GM18861 (cell line): Measurements from ENCODE around the gene ESM1.
"Not testable (repeated sequence)": the region's sequence is repeated elsewhere in the genome, so short reads cannot be mapped to it uniquely, and the experiment has no call there.

ENCODE experiments used
- ATAC-seq: cut with Tn5 transposase; IDR thresholded peaks from one replicate; pipeline ENCODE4 v1.9.1; 2021; ENCODE audit not compliant: unreplicated experiment

Gene ESM1, protein sequence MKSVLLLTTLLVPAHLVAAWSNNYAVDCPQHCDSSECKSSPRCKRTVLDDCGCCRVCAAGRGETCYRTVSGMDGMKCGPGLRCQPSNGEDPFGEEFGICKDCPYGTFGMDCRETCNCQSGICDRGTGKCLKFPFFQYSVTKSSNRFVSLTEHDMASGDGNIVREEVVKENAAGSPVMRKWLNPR

GRCh38 chr5:54985301-54986268, at the start of gene ESM1:
TSS of gene ESM1 (minus strand) at chr5:54985593. CDS start at chr5:54985517, 76 bp downstream.
- ATAC-seq = no peak

GRCh38 chr5:55033568-55033967, 48.2 kb upstream of the ESM1 start:
- no peak for ATAC-seq

- no peak for ATAC-seq
Observed at GRCh38 chr5:55031492-55031891, 46.1 kb upstream of the ESM1 start.

- no peak for ATAC-seq
Observed at GRCh38 chr5:55030676-55031369, 45.4 kb upstream of the ESM1 start.

- ATAC-seq = no peak
Observed at GRCh38 chr5:55030220-55030619, 44.8 kb upstream of the ESM1 start.

DNA sequence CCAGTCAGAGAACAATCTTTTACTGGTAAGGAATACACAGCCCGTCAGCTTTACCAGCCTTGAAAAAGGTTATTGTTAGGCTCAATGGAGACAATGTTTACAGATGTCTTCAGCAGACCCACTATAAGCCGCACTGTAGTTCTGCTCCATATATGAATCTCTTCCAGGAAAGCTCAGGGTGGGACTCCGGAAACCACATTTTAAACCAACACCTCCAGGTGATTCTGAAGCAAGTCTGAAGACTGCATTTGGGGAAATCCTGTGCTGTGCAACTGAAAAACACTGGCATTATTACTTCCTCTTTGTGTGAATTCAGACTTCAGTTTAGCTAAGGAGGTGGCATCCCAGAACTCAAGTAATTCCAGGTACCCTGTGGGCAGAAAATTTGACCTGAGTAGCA, 42.2 kb upstream of the ESM1 start:
- no peak for ATAC-seq

DNA sequence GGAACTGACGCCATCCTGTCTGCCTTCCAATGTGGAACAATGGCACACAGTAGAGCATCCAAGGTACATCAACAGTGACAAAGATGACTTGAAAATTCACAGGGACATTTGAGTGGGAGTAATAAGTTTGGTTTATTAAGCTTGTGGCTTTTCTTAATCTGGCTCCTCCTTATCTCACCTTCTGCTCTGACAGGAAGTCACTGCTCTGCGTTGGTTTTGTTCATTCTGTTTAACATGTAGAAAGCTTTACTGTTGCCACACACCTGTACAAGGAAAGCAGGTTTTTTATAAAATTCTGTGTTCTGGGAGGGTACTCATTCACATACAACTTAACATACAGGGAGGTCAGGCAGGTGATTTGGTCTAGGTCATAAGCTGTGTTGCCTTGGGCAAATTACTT, 37.1 kb upstream of the ESM1 start:
- ATAC-seq = no peak

- ATAC-seq = no peak
Observed at GRCh38 chr5:55021821-55022220, 36.4 kb upstream of the ESM1 start.

- ATAC-seq = no peak
Observed at GRCh38 chr5:55021410-55021809, 36.0 kb upstream of the ESM1 start.

GRCh38 chr5:55010149-55010548, 24.8 kb upstream of the ESM1 start:
- not testable (repeated sequence) for ATAC-seq

- ATAC-seq = no peak
Observed at GRCh38 chr5:55004729-55005128, 19.3 kb upstream of the ESM1 start.

DNA sequence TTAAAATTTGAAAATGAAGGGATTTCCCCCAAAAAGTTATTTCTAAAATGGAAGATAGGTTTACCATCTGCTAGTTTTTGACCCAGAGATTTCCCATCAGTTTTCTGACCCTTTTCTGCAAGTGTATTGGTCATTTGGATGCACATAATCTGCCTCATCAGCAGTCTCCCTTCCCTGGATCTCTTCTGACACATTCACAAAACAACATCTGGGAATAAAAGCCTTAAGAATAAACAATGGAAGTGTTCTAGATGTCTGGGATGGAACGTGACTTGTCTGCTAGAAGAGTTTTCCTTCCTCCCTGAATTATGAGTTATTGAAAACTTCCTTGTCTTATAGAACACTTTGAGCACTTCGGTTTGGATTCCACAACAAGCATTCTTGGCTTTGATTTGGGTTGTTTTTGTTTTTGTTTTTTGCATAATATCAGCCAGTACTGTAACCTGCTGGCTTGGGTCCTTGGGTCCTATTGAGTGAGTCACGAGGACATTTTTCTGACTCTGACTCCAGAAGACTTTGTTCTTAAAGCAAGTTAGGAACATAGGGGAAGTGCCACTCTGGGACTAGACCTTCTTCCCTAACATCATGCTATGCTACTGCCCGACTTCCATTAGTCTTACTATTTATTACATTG, 18.2 kb upstream of the ESM1 start:
- ATAC-seq = no peak

DNA sequence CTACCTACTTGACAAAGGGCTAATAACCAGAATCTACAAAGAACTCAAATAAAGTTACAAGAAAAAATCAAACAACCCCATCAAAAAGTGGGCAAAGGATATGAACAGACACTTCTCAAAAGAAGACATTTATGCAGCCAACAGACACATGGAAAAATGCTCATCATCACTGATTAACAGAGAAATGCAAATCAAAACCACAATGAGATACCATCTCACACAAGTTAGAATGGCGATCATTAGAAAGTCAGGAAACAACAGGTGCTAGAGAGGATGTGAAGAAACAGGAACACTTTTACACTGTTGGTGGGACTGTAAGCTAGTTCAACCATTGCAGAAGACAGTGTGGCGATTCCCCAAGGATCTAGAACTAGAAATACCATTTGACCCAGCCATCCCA, 16.8 kb upstream of the ESM1 start:
- not testable (repeated sequence) for ATAC-seq

DNA sequence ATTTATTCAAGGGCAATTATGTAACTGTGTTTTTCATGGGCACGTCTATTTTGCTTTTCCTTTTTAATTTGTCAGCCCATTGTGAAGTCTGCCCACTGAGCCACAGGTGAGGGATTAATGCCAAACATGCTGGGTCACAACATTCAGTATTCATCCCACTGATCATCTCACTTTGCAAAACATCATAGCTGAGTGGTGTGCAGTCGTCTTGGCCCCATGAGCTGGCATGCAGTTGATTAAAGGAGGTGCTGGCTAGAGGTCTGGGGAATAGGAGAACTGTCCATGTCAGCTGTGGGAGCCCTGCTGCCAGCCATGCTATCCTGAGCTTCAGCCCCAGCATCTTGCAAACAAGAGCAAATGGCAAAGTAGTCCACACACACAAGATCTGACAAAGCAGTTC, 11.7 kb upstream of the ESM1 start:
- no peak for ATAC-seq

GRCh38 chr5:54996466-54996865, 11.1 kb upstream of the ESM1 start:
- no peak for ATAC-seq

DNA sequence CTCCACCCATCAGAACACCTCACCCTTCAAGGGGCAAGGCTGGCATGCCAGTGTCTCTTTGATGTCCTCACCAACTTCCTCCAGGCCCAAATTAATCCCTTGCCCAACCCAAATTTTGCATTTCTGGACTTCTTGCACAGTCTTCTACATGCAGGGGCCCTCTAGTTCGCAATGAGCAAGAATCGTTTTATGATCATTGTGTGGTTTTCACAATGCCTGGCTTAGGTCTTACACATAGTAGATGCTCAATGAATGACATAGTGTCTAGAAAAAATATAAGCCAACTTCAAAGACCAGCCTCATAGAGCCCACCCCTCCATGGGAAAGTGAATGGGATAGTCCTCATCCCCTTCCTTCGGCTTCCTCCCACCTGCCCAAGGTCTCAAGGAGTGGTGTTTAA, 9.8 kb upstream of the ESM1 start:
- ATAC-seq = no peak

DNA sequence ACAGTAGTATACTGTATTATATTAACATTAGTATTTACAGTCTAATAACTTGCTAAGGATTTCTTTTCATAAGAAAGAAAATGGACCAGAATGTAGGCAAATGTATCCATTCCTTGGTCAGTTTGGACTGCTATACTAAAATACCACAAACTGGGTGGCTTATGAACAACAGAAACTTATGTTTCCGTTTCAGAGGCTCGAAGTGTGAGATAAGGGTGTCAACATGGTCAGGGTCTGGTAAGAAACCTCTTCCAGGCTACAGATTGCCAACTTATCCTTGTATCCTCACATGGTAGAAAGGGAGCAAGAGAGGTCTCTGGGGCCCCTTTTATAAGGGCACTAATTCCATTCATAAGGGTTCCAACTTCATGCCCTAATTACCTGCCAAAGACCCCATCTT, 9.2 kb upstream of the ESM1 start:
- ATAC-seq = no peak

DNA sequence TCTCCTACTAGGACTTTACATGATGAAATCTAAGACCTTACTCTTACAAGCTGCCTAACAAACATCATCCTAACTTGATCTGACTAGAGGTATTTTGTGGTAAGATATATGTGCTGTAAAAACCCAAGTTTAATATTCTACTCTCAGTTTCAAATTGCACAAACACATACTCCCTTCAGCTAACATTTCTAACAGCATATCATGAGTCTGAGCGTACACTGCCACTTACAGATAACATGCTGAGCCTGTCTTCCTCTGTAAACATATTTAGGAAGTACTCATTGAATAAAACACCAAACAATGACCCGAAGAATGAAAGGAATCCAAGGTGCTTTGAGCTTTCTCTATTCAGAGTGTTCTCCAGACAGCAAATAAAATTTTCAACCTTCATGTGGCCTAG, 7.9 kb upstream of the ESM1 start:
- ATAC-seq = no peak

- no peak for ATAC-seq
Observed at GRCh38 chr5:54991416-54991815, 6.0 kb upstream of the ESM1 start.

DNA sequence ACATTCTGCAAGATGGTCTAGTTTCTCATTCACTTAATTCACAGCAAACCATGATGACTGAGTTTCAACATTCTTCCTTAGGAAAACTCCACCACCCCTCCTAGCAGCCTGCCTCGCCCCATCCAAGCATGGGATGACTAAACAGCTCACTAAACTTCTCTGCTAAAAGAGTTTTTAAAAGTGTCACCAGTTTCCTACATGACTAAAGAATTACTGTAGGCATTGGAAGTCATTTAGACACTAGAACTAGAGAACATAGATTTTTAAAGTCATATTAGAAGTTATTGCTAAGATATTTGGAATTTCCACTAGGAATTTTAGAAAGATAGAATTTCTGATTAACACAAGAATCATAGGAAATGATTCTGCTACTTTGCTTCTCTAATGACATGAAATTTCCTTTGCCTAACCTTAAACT, 5.5 kb upstream of the ESM1 start:
- ATAC-seq = no peak

DNA sequence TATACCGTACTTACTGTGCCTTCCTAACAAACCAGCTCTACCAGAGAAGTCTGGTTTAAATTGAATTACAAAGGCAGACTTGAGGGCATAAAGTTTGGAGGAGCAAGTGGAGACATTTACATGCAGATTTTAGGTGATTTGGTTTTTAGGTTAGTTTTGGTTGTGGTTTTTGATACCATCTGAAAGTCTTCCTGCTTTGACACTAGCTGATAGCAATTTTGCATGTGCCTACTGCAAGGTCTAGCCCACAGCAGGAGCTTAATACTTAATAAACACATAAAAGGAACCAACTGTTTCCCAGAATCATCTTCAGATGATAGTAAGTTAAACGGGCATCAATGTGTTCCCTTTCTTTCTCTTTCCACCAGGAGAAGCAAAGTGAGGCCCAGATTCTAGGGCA, 3.4 kb upstream of the ESM1 start:
- no peak for ATAC-seq
